Measurements from ENCODE around the gene CEP112.

DNA sequence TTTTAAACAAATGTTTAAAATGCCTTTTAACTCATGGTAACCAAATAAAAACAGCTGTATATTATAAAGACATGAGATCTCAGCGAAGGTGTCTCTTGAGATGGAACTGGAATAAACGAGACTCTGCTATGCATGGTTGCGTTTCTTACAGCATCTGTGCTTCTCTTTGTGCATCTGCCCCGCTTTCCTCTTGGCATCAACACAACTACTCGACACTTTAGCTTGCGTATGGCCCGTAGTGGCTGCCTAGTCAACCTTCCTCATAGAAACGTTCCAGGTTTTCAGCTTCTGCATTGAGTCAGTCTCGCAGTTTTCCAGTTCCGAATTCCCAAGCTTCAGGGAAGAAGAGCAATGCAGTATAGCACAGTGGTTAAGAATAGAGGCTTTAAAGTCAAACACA is 214.9 kb downstream of the CEP112 start:
- no peak for TF ChIP-seq CREB1 (CRISPR knock-in tag; IDR thresholded peaks at IDR 0.05; ENCODE audit: low read depth)
- TF ChIP-seq, protein P1, sequence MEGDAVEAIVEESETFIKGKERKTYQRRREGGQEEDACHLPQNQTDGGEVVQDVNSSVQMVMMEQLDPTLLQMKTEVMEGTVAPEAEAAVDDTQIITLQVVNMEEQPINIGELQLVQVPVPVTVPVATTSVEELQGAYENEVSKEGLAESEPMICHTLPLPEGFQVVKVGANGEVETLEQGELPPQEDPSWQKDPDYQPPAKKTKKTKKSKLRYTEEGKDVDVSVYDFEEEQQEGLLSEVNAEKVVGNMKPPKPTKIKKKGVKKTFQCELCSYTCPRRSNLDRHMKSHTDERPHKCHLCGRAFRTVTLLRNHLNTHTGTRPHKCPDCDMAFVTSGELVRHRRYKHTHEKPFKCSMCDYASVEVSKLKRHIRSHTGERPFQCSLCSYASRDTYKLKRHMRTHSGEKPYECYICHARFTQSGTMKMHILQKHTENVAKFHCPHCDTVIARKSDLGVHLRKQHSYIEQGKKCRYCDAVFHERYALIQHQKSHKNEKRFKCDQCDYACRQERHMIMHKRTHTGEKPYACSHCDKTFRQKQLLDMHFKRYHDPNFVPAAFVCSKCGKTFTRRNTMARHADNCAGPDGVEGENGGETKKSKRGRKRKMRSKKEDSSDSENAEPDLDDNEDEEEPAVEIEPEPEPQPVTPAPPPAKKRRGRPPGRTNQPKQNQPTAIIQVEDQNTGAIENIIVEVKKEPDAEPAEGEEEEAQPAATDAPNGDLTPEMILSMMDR (conservative IDR thresholded peaks at IDR 0.05; ENCODE audit: low read depth in 2 of 2) = no peak
